HG02798 (cell line): Measurements from ENCODE around the gene ACP1.
A peak's percentile ranks its signal among the peaks of the same experiment; 100 is the strongest.

Experiments
- ATAC-seq: cut with Tn5 transposase; IDR thresholded peaks from one replicate; pipeline ENCODE4 v1.9.1; 2021; ENCODE audit warnings: mild to moderate bottlenecking; ENCODE audit not compliant: unreplicated experiment, poor library complexity

The ACP1 gene

DNA sequence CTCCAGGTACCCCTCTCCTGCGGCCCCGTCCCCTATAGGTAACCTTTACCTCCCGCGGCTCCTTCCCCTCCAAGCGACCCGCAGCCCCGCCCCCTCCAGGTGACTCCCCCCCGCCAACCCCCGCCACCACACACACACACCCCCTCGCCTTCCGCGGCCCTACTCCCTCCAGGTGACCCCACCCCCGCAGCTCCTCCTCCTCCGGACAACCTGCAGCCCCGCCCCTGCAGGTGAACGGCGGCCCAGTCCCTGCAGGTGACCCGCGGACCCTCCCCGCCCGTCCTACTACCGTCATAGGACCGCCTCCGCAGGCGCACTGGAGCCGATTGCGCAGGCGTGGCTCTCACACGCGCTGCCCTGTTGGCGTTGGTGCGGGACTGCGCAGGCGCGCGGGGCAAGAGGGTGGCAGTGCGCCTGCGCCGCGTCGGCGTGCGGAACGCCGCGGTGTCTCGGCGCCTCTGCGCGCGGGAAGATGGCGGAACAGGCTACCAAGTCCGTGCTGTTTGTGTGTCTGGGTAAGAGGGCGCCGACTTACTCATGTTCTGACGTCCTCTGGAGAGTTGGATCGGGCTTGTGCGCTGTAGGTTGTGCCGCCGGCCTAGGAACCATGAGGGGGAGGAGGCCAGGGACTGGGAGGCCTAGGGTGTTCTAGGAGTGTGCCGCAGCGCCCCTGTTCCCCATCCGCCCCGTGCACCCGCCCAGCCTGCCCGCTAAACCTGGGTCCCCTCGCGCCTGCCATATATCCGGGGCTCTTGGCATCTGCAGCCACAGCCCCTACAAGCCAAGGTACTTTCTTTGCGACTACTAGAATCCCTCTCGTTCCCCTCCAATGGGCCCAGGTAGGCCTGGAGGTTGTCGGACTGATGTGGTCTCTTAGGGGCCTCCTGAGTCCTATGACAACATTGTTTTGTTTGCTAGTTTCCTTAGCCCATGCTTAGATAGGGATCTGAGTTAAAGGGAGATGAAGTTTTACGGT is at the start of gene ACP1:
TSS of gene ACP1 (plus strand) at position 455 of the 976 bp plus-strand sequence. CDS start at position 473, 18 bp downstream.
- peak; percentile 92 for ATAC-seq

DNA sequence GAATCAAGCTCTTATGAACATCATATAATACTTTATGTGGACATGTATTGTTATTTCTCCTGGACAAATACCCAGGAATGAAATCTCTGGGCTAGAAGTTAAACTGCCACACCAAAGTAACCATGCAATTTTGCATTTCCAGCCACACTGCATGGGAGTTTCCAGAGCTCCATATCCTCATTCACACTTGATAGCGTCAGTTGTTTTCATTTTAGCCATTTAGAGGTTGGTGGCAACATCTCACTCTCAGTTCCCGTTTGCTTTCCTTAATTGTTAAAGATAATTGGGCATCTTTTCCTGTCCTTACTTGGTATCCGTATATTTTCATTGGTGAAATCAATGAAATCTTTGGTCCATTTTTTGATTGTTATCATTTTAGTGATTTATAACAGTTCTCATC is 48.7 kb upstream of the ACP1 start:
- ATAC-seq, result no peak

DNA sequence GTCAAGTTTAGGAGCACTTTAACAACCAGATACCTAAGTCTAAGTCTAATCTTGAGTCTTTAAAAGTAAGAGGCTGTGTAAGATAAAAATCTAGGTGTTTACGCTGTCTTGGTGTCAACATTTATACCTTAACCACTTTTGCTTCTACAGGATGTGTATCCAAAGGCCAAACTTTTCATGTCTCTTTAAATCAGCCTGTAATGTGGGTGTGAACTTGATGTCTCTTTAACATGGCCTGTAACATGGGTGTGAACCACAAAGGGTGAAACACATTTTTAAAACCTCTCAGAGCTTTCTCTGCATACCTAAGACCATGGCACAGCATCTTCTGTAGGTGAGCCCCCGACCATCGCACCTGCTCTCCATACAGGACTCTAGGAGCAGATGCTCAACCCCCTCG is 41.3 kb upstream of the ACP1 start:
- ATAC-seq, result no peak

DNA sequence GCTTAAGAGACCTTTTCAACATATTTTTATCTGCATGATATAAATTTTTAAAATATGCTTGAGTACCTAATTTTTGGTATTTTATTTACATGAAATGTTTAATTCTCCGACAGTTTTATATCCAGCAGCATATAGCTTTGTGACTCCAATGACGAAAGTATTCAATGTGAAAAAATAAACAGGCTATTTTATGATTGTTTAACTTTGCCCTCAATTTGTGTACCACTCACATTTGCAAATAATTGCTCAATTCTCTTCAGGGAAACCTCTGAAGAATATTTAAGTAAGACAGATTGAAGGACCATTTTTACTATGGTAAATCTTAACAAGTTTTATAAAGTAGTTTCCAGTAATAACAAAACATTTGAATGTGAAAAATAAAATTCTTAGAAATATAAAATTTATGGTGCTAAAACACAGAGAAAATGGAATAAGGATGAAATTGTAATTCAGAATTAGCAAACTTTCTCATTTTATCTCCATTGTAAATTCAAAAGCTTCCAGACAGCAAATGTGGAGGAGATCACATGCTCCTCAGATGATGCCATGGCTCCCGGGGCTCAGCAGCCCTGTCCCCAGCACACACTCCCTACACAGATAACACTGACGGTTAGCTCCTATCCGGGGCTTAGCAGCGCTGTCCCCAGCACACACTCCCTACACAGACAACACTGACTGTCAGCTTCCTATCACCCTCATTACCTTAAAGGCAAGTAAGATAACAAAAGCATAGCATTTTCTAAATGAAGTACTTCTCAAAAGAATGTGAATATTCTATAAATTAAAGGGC is 40.6 kb upstream of the ACP1 start:
- ATAC-seq, result no peak

DNA sequence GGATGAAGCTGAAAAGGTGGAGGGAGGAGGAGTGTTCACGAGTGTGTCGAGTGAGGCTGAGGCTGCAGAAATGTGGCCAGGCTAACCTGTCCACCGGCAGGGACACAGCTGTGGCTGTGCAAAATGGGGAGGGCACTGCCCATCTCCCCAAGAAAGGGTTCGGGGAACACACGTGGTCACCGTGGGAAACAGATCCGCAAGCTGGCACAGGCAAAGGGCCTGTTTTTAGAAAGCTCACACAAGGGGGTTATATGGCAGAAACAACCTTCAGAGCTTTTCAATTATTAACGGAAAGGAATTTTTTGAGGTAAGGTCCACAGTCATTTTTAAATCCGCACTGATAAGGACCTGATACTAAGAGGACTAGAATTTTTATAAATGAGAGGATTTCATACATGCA is 36.6 kb upstream of the ACP1 start:
- ATAC-seq, result no peak

DNA sequence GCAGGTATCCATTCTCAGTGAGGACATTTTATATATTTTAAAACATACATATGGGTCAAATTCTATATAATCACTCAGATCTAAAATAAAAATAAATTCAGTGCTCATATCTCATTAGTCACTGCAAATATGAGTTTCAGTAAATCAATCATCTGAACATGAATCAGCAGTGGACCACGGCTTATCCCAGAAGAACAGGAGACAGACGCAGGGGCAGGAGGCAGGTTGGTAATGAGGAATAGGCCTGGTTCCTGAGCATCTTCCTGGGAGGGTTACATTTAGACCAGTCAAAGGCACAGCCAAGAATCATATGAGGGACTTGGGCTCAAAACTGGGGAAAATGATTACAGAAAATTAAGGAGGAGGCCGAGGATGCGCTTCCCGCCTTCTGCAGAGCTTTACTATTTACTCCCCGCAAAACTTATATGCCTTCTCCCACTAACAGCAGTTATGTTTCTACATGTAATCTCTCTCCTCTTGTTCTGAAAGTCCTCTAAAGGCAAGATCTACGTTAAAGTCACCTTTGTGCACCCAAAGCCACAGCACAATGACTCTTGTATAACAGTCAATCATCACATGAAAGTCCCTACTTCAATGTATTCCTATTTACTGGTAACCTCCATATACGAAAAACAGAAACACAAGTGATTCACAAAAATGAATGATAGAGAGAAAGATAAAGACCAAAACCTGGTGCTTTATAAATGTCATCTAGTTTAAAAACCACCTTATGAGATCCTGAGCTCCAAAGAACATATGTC is 36.0 kb upstream of the ACP1 start:
- no peak for ATAC-seq

DNA sequence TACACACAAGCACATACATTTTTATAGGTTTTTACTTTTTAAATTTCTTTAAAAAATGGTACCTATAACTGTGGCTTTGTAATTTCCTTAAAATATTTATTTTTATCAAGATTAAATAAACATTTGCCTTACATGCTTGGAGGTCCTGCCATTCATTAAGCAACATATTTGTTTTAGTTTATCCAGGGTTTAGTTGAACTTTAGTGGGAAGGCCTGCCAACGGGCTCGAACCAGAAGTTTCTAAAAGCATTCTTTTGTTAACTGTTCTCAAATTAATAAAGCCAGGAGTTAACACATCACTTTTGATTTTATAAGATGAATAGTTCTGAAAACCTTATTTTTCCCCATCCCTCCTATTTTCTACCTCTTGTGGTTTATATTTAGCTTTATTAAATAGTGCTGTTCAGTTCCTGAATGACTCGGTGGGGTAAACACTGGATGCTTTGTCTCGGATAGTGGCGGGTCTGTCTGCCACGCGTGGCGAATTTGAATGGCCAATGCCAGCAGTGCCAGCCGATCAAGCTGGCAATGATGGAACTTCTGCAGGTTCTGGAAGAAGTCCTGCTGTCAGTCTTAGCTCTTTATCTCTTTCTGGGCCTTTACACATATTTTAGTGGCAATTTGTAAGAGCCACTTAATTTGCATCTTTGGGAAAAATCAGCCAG is 33.1 kb upstream of the ACP1 start:
- no peak for ATAC-seq

DNA sequence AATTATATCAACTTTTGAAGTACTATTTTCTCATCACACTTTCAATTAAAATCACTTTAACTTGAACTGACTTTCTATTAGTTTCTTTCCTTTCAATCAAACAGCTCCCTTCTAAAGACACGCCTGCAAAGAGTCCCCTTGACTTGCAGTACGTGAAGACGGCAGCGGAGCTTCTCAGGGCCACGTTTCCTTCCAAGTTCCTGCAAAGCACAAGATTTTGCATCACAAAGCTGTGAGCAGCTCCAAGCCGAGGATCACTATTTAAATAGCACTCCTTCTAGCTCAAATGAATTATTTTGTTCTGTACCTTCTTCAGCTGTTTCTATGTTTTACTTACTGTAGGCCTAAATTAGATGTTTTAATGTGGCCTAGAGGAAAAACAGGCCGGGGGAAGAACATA is 31.7 kb upstream of the ACP1 start:
- no peak for ATAC-seq

DNA sequence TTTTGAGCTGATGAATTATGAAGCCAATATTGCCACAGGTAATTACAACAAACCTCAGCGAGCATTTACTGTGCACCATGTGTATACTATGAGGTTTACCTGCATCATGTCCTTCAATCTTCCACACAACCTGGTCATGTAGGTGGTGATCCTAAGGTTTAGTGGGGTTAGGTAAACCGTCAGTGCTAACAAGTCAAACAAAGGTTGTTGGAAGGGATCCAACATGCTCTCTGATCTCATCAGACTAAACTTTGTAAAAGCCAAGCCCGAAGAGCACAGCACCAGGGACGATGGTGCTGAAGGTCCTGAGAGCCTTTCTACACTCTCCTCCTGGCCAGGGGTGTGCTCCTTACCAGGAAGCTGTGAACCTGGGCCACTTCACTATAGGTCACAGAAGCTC is 30.3 kb upstream of the ACP1 start:
- ATAC-seq, result no peak

DNA sequence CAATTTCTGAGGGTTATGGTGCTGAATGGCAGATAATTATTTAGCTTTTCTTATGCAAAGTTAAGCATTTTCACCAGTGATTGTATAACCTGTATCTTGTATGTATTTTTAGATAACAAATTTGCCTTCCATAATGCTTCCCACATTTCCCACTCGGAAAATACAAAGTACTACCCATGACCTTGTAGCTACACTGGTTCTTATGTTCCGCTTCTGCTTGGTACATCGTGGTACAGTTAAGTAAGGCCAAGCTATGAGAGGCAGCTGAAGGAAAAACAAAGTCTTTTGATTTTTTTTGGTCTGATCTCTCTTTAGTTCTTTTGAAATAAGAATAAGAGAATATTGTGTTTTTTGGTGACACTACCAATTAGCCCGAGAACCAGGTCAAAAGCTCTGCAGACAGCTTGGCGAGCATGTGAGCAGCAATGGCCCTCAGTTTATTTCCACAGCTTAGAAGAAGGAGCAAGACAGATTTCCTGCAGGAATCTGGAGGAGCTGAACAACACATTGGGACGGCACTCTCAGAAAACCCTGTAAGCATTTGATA is 27.7 kb upstream of the ACP1 start:
- ATAC-seq, result no peak

DNA sequence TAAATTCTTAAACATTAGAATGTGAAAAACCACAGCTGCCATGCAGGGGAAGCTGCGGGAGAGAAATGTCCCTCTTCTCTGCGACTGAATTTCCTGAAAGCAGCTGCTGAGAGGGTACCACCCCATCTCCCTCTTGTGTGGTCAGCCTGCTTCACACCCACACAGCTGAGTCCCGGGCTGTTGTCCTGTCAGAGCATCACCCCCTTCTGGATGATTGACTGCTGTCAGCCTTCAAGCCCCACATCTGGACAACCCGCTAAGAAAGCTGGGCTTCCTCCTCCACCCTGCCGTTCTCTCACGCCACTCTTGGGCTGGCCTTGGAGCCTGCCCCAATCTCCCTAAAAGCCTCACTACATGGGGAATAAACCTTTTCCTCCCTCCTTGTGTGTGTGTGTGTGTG is 26.9 kb upstream of the ACP1 start:
- no peak for ATAC-seq

DNA sequence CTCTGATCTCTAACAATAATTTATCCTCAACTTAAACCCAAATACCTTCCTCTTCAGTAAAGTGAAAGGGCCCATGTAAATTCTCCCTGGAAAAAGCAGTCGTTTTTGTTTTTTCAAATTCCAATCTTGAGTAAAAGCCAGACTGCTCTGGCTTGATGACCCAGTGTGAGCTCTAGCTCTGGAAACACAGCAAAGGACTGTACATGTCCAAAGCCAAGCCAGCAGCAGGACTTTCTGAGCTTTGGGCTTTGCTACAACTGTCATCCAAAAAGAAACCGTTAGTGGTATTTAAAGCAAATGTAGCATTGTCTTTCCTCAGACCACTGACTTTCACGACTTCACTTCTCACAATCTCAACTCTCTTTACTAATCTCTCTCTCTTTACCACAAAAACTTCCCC is 26.3 kb upstream of the ACP1 start:
- no peak for ATAC-seq

DNA sequence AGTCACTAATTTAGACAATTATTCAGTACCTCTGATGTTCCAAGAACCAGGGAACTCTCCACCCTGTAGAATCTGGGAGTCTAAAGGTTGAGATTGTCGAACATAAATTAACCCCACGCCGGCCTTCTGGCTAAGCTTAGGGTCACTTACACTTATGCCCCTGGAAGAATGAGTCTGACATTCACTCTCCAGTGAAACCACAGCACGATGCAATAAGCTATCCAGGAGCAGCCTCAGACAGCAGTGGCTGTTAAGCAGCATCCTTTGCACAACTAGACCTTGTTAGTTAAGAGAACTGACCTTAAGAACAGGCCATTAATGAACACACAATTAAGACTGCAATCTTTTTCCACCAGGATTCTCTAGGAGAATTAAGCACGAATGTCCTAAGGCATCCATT is 25.9 kb upstream of the ACP1 start:
- no peak for ATAC-seq

DNA sequence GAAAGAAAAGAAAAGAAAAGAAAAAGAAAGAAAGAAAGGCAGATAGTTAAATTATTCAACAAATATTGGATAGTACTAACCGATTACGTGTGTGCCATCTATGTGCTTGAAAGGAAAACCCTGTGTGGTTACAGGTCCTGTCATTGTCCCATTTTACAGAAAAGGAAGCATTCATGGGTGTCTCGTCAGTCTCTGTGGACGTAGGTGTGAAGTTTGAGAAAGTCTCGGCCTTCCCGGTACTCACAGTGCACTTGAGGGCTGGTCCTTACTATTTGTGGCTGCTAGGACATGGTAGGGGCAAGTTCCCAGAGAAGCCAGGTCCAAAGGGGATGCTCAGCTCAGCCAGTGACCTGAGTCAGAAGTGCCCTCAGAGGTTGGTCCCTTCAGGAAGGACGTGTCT is 20.2 kb upstream of the ACP1 start:
- no peak for ATAC-seq

DNA sequence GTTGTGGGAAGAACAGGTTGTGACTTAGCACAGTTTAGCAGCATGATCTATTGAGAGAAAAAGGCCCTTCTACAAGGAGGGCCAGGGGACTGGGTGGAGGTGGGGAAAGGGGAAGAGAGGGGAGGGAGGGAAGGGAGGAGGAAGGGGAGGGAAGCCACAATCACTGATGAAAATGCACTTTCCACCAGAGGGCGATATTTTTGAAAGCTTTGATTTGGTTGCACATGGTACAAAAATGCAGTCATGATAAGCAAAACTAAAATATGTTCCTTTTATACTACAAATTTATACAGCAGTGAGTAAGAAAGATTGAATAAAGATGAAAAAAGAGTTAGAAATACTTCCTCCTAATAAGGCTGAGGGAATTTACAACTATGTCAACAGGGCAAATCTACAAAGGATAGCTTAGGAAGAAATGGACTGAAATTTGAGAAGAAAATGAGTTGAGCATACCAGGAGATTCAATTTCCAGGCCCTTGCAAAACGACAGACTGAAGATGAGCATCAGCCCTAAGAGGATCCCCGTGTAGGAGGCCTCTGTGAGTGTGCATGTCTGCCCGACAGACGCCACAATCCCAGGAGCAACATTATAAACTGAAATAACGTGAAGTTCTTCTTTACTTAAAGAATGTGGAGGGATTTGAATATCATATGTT is 18.1 kb upstream of the ACP1 start:
- peak; percentile 56 for ATAC-seq

DNA sequence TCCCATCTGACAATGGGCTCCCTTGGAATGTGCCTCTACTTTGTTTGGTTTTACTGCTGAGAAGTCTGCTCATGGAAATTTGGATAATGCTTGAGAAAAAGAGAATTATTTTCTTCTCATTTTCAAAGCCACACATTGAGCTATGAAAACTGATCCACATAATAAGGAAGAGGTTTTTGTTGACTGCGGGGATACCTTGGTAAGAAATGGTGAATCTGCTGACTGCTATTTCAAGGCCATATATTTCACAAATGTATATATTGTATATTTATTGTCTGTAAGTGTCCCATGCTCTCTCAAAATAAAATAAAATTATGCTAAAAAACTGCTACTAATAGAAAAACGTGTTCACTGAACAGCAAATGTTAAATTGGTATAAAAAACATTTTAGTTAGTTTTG is 16.0 kb upstream of the ACP1 start:
- no peak for ATAC-seq

DNA sequence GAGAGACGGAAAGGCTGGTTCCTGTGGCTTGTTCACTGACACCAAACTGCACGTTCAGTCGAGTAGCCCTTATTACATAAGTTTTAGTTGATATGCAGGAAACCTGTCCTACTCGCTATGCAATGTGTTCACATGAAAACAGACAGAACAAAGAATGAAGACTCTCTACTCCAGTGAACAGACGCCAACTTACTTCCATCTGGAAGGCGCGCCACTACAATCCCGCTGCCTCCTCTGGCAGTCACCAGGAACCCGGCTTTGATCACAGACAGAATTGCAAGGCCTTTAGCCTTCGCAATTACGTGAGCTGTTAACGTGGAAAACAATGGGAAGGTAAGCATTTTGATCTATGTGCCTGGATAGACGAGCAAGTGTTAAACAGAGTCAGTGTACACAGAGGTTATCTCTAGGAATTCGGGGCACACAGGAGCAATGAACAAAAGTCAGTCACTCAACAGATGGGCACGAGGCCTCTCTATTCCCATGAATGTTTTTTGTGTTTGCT is 15.2 kb upstream of the ACP1 start:
- no peak for ATAC-seq

DNA sequence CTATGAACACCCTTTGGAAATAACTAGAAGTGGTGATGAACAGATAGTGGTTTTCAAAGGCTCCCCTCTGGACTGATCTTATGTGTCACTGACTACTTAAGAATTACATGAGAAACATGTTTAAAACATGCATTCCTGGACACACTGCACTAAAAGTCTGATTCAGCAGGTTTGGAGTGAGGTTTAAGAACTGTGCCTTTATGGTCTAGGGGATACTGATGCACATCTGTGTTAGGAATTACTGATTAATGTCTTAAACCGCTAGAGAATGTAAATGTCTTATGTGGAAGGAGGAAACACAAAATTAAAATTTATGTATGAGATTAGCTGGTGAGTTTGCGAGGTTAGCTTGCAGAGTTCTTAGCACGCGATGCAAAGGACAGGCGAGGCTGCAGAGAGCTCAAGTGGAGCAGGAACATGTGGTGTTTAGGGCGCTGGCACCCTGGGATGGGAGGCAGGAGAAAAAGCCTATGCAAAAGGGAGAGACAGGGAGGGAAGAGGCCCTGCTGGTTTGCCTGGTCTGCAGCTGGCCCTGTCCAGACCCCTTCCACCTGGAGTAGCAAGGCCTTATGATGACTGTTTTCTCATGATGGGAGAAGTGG is 12.6 kb upstream of the ACP1 start:
- no peak for ATAC-seq

DNA sequence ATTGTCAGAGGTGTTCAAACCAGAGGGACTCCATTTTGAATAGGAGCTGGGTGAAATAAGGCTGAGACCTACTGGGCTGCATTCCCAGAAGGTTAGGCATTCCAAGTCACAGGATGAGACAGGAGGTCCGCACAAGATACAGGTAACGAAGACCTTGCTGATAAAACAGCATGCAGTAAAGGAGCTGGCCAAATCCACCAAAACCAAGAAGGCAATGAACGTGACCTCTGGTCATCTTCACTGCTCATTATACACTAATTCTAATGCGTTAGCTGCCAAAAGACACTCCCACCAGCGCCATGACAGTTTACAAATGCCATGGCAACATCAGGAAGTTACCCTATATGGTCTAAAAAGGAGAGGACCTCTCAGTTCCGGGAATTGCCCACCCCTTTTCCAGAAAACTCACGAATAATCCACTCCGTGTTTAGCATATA is 11.5 kb upstream of the ACP1 start:
- ATAC-seq, result no peak
